Transverse colon (tissue), 4 donors: Measurements from ENCODE around the gene NT5C2. TPM values are rescaled to one million over a fixed set of nuclear protein-coding genes. Genes with fewer than 3 reads are reported as not detected.

Experiments used
- DNase-seq: peaks from one replicate; pipeline ENCODE4 v3.0.0-alpha.2; 2019
- H3K27ac ChIP-seq, 4 donors: fragments of 200-600 bp; sonication (generic); 2 replicates each; pipeline ENCODE4 v1.5.1; 2016 to 2018; ENCODE audit warnings: inconsistent platforms in 4 of 4
- H3K27me3 ChIP-seq: fragments of 200-600 bp; sonication (generic); 2 replicates; pipeline ENCODE4 v1.5.1; 2017; ENCODE audit warnings: inconsistent platforms
- H3K36me3 ChIP-seq, 4 donors: fragments of 200-600 bp; sonication (generic); 2 replicates each; pipeline ENCODE4 v1.5.1; 2017 to 2019; ENCODE audit warnings: inconsistent platforms in 4 of 4
- H3K4me1 ChIP-seq, 4 donors: fragments of 200-600 bp; sonication (generic); 2 replicates each; pipeline ENCODE4 v1.5.1; 2017 to 2020; ENCODE audit warnings: inconsistent platforms in 4 of 4
- H3K4me3 ChIP-seq, 4 donors: fragments of 200-600 bp; sonication (generic); 1 replicate in 1 of 4; 2 replicates in 3 of 4; pipeline versions ENCODE4 v1.5.1 to v1.6.1; 2017 to 2019; ENCODE audit warnings: inconsistent platforms in 4 of 4
- H3K9me3 ChIP-seq, 2 donors: fragments of 200-600 bp; sonication (generic); 2 replicates each; pipeline ENCODE4 v1.5.1; 2017 to 2019; ENCODE audit warnings: inconsistent platforms in 2 of 2
- EP300 ChIP-seq: sonication (generic); formaldehyde crosslinking; IDR thresholded peaks from one replicate; pipeline ENCODE4 v1.6.1; 2017; ENCODE audit warnings: antibody characterized with exemption, low read depth
- POLR2A ChIP-seq: fragments of 450-650 bp; IDR thresholded peaks from one replicate; pipeline ENCODE4 v1.6.1; 2016; ENCODE audit warnings: antibody characterized with exemption, mild to moderate bottlenecking, moderate library complexity
- POLR2AphosphoS5 ChIP-seq, 3 donors: sonication (generic); formaldehyde crosslinking; IDR thresholded peaks; one replicate each; pipeline ENCODE4 v1.6.1; 2016; ENCODE audit warnings: antibody characterized with exemption in 3 of 3
- WGBS, 2 donors: methylation state at CpG; one replicate each; pipeline ENCODE4 v1.1.5; 2018; ENCODE audit warnings: low coverage in 1 of 2; 5-methylcytosine and 5-hydroxymethylcytosine counted together
- in situ Hi-C, 4 donors: fragments of 200-750 bp; cut with MboI; loops; one replicate each; pipeline versions ENCODE4 v1.15.0 to v1.15.1; 2017; ENCODE audit warnings: low sequenced_read_pairs in 3 of 4, low pct_ligation_motif_present in 1 of 4, low pct_unique_long_range_greater_than_20kb in 1 of 4
- intact Hi-C: fragments of 100-400 bp; cut with DNase I; formaldehyde crosslinking; loops from one replicate; pipeline ENCODE4 v1.15.1; 2023; ENCODE audit warnings: low total_unique reads
- total RNA-seq, 4 donors: library from RNA; depleted of rRNA; stranded (reverse); fragments of >200 nt; gene quantifications; one replicate each; pipeline ENCODE4 v1.1.0, GENCODE V29; 2016
- TF ChIP-seq, protein P1 (sequence below), 5 experiments: fragments of 200-600 bp in 3 of 5; fragments of 450-650 bp in 2 of 5; sonication (generic) in 3 of 5; IDR thresholded peaks; 1 replicate in 2 of 5; 2 replicates in 3 of 5; pipeline ENCODE4 v1.5.1; 2016 to 2017; ENCODE audit warnings: antibody characterized with exemption in 5 of 5, inconsistent platforms in 3 of 5, mild to moderate bottlenecking in 2 of 5, moderate library complexity in 1 of 5

Gene NT5C2
- total RNA-seq, 4 donors from 2014 or later, result 77.1 to 135 (median 105) TPM

DNA sequence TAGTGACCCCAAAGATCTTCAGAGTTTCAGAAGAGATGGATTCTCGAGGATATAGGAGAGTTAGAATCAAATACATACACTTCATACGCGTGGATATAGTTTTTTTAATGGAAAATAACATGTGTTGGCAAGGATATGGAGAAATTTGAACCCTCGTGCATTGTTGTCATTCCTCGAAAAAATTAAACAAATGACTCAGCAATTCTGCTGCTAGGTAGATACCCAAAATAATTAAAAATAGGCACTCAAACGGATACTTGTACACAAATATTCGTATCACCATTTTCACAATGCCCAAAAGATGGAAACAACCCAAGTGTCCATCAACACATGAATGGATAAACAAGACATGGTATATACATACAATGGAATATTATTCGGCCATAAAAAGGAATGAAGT lies 5.6 kb upstream of the NT5C2 start:
- peaks cover 0 to 13% (median 3%) of the 10 kb centered on the region in 4 donors for H3K4me1 ChIP-seq
- TF ChIP-seq EP300 (no peak), POLR2A (no peak), POLR2AphosphoS5 (IDR thresholded peaks at IDR 0.05) (no peak)
- TF ChIP-seq, protein P1, sequence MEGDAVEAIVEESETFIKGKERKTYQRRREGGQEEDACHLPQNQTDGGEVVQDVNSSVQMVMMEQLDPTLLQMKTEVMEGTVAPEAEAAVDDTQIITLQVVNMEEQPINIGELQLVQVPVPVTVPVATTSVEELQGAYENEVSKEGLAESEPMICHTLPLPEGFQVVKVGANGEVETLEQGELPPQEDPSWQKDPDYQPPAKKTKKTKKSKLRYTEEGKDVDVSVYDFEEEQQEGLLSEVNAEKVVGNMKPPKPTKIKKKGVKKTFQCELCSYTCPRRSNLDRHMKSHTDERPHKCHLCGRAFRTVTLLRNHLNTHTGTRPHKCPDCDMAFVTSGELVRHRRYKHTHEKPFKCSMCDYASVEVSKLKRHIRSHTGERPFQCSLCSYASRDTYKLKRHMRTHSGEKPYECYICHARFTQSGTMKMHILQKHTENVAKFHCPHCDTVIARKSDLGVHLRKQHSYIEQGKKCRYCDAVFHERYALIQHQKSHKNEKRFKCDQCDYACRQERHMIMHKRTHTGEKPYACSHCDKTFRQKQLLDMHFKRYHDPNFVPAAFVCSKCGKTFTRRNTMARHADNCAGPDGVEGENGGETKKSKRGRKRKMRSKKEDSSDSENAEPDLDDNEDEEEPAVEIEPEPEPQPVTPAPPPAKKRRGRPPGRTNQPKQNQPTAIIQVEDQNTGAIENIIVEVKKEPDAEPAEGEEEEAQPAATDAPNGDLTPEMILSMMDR (IDR thresholded peaks at IDR 0.05), result no peak
- H3K9me3 ChIP-seq, result no peaks in the 10 kb centered on the region
- intact Hi-C loops, result no loop called here
- 91 to 97% methylated on average over 6 to 8 of the region's 8 CpGs for WGBS, 2 donors
- no peaks in the 10 kb centered on the region for H3K27me3 ChIP-seq
- no peak overlapping the region for H3K27ac ChIP-seq
- H3K4me3 ChIP-seq, result no peak overlapping the region
- in situ Hi-C loops, result no loop called here
- no peak for DNase-seq
- H3K36me3 ChIP-seq, result no peaks in the 10 kb centered on the region

DNA sequence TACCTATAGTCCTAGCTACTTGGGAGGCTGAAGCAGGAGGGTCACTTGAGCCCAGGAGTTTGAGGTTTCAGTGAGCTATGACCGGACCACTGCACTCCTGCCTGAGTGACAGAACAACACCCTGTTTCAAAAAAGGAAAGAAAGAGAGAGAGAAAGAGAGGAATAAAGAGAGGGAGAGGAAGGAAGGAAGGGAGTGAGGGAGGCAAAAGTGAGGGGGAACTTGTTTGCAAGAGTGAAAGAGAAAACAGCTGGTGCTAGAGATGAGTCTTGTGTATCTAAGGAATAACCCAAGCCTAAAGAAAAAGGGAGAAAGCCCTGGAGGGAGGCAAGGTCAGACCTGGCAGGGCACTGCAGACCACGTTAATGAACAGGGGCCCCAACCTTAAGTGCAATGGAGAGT lies 4.8 kb upstream of the NT5C2 start:
- intact Hi-C loops (no loop called here), in situ Hi-C loops (no loop called here)
- Histone ChIP-seq H3K36me3 (no peaks in the 10 kb centered on the region), H3K27ac (peak overlapping the region in 3 of 4 donors; percentile 33 to 41 (median 38)), H3K27me3 (no peaks in the 10 kb centered on the region), H3K4me1 (peaks cover 0 to 17% (median 6%) of the 10 kb centered on the region in 4 donors), H3K4me3 (no peak overlapping the region), H3K9me3 (no peaks in the 10 kb centered on the region)
- TF ChIP-seq POLR2AphosphoS5 (IDR thresholded peaks at IDR 0.05) (no peak), EP300 (no peak), POLR2A (no peak)
- TF ChIP-seq, protein P1 (IDR thresholded peaks at IDR 0.05), result no peak
- 50 to 80% methylated on average over 1 to 2 of the region's 2 CpGs for WGBS, 2 donors
- no peak for DNase-seq

DNA sequence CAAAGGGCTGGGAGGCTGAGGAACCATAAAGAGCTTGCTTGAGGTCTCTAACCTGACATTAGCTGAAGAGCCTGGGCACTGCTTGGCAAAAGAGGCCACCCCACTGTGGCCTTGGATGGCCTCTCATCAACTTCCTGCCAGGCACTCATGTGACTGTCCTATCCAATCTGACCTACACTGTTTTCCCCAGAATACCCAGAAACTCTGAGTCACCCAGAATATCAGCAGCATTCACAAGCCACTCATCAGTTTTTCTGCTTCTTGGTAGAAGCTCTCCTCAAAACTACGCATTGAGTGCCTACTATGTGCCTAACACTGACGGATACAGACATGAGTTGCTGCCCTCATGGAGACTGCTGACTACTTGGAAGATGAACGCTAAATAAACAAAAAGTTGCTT lies 4.1 kb upstream of the NT5C2 start:
- no peak for DNase-seq
- intact Hi-C loops (no loop called here), in situ Hi-C loops (no loop called here)
- WGBS, 2 donors, result 69% methylated on average over 3 of the region's 3 CpGs
- H3K36me3 ChIP-seq, result no peaks in the 10 kb centered on the region
- H3K4me3 ChIP-seq, result no peak overlapping the region
- TF ChIP-seq POLR2AphosphoS5 (IDR thresholded peaks at IDR 0.05) (peak in 1 of 3 donors; percentile 44), POLR2A (no peak)
- no peaks in the 10 kb centered on the region for H3K9me3 ChIP-seq
- H3K27me3 ChIP-seq, result no peaks in the 10 kb centered on the region
- H3K4me1 ChIP-seq, result peaks cover 0 to 17% (median 6%) of the 10 kb centered on the region in 4 donors
- H3K27ac ChIP-seq, result peak overlapping the region in 3 of 4 donors; percentile 33 to 41 (median 38)

DNA sequence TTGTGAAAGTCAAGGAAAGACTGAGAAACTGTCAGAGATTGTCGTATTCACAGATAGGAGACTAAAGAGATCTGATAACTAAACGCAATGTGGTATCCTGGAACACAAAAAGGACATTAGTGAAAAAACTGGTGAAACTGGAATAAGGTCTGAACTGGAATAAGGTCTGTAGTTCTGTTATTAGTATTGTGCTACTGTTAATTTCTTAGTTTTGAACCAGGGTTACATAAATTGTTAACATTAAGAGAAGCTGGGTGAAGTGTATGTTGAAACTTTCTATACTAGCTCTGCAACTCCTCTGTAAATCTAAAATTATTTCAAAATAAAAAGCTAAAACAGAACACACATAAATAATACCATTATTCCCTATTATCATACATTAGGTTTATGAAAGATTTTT lies 3.4 kb upstream of the NT5C2 start:
- Histone ChIP-seq H3K36me3 (no peaks in the 10 kb centered on the region), H3K27ac (peak overlapping the region in 1 of 4 donors; percentile 31), H3K4me3 (no peak overlapping the region), H3K4me1 (peaks cover 6 to 22% (median 10%) of the 10 kb centered on the region in 4 donors), H3K9me3 (no peaks in the 10 kb centered on the region), H3K27me3 (no peaks in the 10 kb centered on the region)
- TF ChIP-seq POLR2AphosphoS5 (IDR thresholded peaks at IDR 0.05) (no peak), EP300 (no peak)
- TF ChIP-seq, protein P1 (IDR thresholded peaks at IDR 0.05), result no peak
- intact Hi-C loops, result no loop called here
- in situ Hi-C loops, result no loop called here
- no peak for DNase-seq
- WGBS, 2 donors, result 68 to 97% methylated on average over 2 of the region's 2 CpGs
